Measurements from ENCODE around the gene RNFT1.
"Not testable (repeated sequence)": the region's sequence is repeated elsewhere in the genome, so short reads cannot be mapped to it uniquely, and the experiment has no call there.

The RNFT1 gene

GRCh38 chr17:59920637-59921036, 43.9 kb downstream of the RNFT1 start:
- not testable (repeated sequence) for DNase-seq (ENCODE audit: low read depth)

DNA sequence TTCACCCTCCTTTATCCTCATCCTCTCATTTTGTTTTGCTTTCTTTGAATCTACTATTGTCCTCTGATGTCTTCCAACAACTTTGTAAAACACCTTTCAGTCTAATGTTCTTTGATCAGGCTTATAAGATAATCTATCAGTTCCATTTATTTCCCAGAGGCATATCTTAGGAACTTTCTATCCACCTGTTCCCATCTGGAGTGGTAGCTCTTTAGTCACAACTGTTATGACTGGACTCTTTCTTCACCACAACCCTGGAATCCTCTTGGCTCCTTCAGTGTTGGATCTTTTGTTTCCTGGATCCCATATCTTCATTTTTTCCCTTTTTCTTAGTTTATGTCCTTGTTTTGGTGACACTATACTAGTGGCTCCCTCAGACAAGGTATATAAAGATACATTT, 48.1 kb downstream of the RNFT1 start:
- no peak for DNase-seq (ENCODE audit: low read depth)

DNA sequence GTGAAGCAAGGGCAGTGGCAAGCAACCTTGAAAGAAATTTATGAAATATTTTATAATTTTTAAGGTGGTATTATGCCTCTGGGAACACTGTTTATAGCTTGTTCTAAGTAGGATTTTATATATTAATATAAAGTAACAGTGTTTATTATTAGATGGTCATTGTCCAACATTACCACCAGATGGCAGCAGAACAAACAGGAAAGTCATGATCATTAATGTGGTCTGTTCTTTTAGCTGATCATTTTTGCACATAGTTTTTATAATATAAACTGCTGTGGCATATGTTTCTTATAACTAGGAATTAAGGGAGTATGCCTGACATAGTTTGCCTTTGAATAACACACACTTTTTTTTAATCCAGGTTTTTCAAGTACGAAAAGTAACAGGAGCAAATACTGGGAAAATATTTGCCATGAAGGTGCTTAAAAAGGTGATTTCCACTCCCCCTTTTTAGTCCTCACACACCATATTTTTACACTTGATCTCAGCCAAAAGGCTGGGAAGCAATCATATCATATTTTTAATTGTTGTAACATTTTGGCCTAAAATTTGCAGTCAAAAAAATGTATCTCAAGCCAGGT, 50.2 kb downstream of the RNFT1 start:
- no peak for DNase-seq (ENCODE audit: low read depth)

GRCh38 chr17:59907467-59907866, 57.1 kb downstream of the RNFT1 start:
- DNase-seq (ENCODE audit: low read depth): no peak

DNA sequence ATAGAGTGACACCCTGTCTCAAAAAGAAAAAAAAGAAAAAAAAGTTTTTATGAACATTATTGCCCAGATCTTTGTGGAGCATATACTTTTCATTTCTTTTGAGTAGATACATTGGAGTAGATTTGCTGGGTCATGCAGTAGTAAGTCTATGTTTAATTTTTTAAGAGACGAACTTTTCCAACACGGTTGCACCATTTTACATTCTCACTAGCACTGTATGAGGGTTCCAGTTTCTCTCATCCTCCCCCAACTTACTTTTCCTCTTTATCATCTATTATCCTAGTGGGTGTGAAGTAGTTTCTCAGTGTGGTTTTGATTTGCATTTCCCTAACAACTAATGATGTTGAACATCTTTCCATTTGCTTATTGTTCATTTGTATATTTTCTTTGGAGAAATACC, 61.1 kb downstream of the RNFT1 start:
- no peak for DNase-seq (ENCODE audit: low read depth)
